Measurements from ENCODE around the gene ATF7IP2. TPM values are rescaled to one million over a fixed set of nuclear protein-coding genes. Genes with fewer than 3 reads are reported as not detected.
"Not testable (repeated sequence)": the region's sequence is repeated elsewhere in the genome, so short reads cannot be mapped to it uniquely, and the experiment has no call there.

The ATF7IP2 gene
- total and polyA plus RNA-seq, 11 donors = 32.4 to 54.7 (median 43.2) TPM

DNA sequence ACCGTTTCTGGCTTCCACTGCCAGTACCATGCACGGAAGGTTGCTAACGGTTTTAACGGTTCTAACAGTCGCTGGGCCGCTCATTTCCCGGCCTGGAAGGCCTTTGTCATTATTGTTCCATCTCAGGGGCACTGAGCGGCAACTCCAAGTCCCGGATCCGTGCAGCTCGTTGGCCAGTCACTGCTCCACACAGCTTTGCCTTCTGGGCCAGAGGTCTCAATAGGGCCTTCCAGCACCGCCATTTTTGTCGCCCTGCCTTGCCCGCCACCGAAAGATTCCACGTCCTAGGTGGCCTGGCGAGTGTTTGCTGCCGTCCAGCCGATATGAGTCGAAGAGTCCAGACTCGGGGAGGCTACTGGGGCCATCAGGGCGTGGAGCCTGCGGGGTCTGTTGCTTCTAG lies 30.3 kb upstream of the ATF7IP2 start:
- intact Hi-C loops (cut with DNase I) = no loop called here
- Histone ChIP-seq H3K36me3 (no peaks in the 10 kb centered on the region), H3K27ac (no peak overlapping the region), H3K9me3 (peaks cover 0 to 6% (median 0%) of the 10 kb centered on the region in 12 donors), H3K4me3 (no peak overlapping the region), H3K27me3 (no peaks in the 10 kb centered on the region), H3K4me1 (no peaks in the 10 kb centered on the region)
- no peak for DNase-seq
- no peak for ATAC-seq
- WGBS, 4 donors = 94 to 97% (median 95%) methylated on average over 23 of the region's 23 CpGs
- no peak for TF ChIP-seq POLR2A (IDR thresholded peaks at IDR 0.05)
- TF ChIP-seq, protein P1, sequence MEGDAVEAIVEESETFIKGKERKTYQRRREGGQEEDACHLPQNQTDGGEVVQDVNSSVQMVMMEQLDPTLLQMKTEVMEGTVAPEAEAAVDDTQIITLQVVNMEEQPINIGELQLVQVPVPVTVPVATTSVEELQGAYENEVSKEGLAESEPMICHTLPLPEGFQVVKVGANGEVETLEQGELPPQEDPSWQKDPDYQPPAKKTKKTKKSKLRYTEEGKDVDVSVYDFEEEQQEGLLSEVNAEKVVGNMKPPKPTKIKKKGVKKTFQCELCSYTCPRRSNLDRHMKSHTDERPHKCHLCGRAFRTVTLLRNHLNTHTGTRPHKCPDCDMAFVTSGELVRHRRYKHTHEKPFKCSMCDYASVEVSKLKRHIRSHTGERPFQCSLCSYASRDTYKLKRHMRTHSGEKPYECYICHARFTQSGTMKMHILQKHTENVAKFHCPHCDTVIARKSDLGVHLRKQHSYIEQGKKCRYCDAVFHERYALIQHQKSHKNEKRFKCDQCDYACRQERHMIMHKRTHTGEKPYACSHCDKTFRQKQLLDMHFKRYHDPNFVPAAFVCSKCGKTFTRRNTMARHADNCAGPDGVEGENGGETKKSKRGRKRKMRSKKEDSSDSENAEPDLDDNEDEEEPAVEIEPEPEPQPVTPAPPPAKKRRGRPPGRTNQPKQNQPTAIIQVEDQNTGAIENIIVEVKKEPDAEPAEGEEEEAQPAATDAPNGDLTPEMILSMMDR (IDR thresholded peaks at IDR 0.05) = no peak

DNA sequence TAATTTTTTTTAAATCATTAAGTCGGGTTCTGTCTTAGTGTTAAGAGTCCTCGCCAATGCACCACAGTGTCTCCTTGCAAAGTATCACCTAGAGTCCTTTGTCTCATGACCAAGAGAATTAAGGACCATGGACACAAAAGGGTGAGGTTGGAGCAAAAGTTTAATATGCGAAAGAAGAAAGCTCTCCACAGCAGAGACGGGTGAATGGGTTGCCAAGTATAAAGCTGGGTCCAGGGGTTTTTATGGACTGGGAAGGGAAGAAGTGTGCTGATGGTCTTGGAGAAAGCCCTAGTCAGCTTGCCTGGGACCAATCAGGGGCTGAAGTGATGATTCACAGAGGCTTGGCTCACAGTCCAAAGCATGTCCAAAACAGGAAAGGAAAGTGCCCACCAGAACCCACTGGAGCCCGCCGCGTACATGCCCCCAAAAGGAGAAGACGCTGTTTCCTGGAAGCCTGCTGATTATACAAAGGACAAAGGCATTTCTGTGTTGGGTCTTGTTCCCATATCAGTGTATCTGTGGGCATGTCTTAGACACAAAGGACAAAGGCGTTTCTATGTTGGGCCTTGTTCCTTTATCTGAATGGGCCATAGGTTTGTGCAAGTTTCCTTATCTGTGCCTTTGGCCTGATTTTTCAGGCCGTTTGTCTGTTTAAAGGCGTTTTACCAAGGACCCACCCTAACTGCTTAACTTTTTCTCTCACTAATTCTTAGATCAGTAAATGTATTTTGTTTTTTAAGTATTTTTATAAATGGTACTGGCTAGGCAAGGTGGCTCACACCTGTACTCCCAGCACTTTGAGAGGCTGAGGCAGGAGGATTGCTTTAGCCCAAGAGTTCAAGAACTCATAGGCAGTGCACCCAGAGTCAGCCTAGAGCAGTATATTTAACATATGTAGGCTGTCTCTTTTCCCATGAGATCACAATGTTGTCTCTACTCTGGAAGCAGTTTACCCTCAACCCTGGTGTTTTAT lies 28.7 kb upstream of the ATF7IP2 start:
- H3K36me3 ChIP-seq = no peaks in the 10 kb centered on the region
- 72 to 84% (median 74%) methylated on average over 11 of the region's 11 CpGs for WGBS, 4 donors
- no peak overlapping the region for H3K27ac ChIP-seq
- ATAC-seq (no peak), DNase-seq (no peak)
- H3K27me3 ChIP-seq = no peaks in the 10 kb centered on the region
- no peak overlapping the region for H3K4me3 ChIP-seq
- H3K9me3 ChIP-seq = peaks cover 0 to 6% (median 0%) of the 10 kb centered on the region in 12 donors
- TF ChIP-seq, protein P1 (IDR thresholded peaks at IDR 0.05) = no peak
- no peak for TF ChIP-seq POLR2A (IDR thresholded peaks at IDR 0.05)
- H3K4me1 ChIP-seq = peaks cover 0 to 3% (median 0%) of the 10 kb centered on the region in 12 donors
- intact Hi-C loops (cut with DNase I) = no loop called here

DNA sequence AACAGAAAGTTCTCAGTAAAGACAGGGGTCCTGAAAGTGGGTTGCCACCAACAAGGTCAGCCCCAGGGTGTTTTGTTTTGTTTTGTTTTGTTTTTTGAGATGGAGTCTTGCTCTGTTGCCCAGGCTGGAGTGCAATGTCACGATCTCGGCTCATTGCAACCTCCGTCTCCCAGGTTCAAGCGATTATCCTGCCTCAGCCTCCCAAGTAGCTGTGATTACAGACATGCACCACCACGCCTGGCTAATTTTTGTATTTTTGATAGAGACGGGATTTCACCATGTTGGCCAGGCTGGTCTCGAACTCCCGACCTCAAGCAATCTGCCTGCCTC lies 24.1 kb upstream of the ATF7IP2 start:
- DNase-seq; H3K27ac ChIP-seq; H3K36me3 ChIP-seq; H3K27me3 ChIP-seq; H3K4me3 ChIP-seq; H3K9me3 ChIP-seq; ATAC-seq; intact Hi-C loops (cut with DNase I); H3K4me1 ChIP-seq: not testable (repeated sequence)
- 93 to 96% (median 94%) methylated on average over 8 of the region's 8 CpGs for WGBS, 4 donors

DNA sequence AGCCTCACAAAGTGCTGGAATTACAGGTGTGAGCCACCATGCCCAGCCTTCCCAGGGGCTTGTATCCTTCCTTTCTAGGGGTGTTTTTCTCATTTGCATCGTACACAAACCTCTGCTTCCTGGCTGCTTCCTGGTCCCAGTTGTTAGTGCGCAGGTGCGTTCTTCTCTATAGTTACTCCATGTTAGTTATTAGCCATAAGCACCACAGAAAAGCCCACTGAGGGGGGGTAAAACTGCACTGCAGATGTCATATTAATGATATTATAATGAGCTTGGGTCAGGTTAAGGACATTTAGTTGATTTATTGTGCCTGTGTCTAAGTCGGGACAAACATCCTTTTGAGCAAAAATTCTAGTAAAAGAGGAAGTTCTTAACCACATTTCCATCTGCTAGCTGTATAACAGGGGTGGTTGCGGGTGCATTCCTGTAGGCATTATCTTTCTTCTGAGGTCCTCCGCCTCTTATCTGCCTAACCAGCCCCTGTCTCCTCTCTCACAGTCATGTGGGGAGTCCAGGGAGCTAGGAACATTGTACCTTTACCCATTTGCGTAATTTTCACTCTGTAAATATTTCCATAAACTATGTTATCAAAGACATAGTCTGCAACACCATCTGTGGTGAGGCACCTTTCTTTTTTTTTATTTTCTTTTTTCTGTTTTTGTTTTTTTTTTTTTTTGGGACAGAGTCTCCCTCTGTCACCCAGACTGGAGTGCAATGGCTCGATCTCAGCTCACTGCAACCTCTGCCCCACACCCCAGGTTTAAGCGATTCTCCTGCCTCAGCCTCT lies 23.6 kb upstream of the ATF7IP2 start:
- Histone ChIP-seq H3K27ac (no peak overlapping the region), H3K9me3 (no peaks in the 10 kb centered on the region), H3K36me3 (no peaks in the 10 kb centered on the region), H3K4me3 (no peak overlapping the region), H3K27me3 (no peaks in the 10 kb centered on the region), H3K4me1 (peaks cover 0 to 6% (median 0%) of the 10 kb centered on the region in 12 donors)
- no peak for TF ChIP-seq POLR2A (IDR thresholded peaks at IDR 0.05)
- TF ChIP-seq, protein P1 (IDR thresholded peaks at IDR 0.05) = no peak
- ATAC-seq = no peak
- 52 to 58% (median 56%) methylated on average over 9 of the region's 9 CpGs for WGBS, 4 donors
- intact Hi-C loops (cut with DNase I) = no loop called here
- no peak for DNase-seq

DNA sequence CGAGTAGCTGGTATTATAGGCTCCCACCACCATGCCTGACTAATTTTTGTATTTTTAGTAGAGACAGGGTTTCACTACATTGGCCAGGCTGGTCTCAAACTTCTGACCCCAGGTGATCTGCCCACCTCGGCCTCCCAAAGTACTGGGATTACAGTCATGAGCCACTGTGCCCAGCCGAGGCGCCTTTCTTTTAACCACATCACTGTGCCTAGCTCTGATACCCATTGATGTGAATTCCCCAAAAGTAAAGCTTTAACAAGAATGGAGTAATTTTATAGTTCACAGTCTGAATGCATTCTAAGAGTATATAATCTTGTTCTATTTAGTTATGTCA lies 23.0 kb upstream of the ATF7IP2 start:
- H3K4me1 ChIP-seq; H3K9me3 ChIP-seq; H3K27ac ChIP-seq; ATAC-seq; DNase-seq; H3K27me3 ChIP-seq; H3K4me3 ChIP-seq; H3K36me3 ChIP-seq; intact Hi-C loops (cut with DNase I): not testable (repeated sequence)
- WGBS, 4 donors = 86 to 93% (median 90%) methylated on average over 4 of the region's 4 CpGs

DNA sequence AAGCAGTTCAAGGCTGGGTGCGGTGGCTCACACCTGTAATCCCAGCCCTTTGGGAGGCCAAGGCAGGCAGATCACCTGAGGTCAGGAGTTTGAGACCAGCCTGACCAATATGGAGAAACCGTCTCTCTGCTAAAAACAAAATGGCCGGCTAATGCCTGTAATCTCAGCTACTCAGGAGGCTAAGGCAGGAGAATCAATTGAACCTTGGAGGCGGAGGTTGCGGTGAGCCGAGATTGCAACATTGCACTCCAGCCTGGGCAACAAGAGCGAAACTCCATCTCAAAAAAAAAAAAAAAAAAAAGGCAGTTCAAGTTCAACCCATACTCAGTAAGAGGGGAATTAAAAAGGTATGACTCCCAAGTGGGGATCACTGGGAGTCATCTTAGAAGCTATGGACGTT lies 19.2 kb upstream of the ATF7IP2 start:
- H3K27me3 ChIP-seq; H3K36me3 ChIP-seq; H3K4me3 ChIP-seq; ATAC-seq; H3K9me3 ChIP-seq; H3K4me1 ChIP-seq; DNase-seq; H3K27ac ChIP-seq; intact Hi-C loops (cut with DNase I): not testable (repeated sequence)
- WGBS, 4 donors = 90 to 97% (median 96%) methylated on average over 8 of the region's 8 CpGs
